ENCODE results near the gene ADAMTS10.
"Not testable (repeated sequence)": the region's sequence is repeated elsewhere in the genome, so short reads cannot be mapped to it uniquely, and the experiment has no call there.

ADAMTS10 gene

GRCh38 chr19:8638078-8638619 lies 27.6 kb upstream of the ADAMTS10 start:
- no peak for DNase-seq (ENCODE audit: low read depth)
- H3K4me3 ChIP-seq (ENCODE audit: control insufficient read depth, low read depth, low read length), result no peak overlapping the region
- TF ChIP-seq CTCF (conservative IDR thresholded peaks at IDR 0.05; ENCODE audit: control insufficient read depth, insufficient read depth, low read depth, low read length), result no peak

GRCh38 chr19:8637070-8637469 lies 26.6 kb upstream of the ADAMTS10 start:
- not testable (repeated sequence) for H3K4me3 ChIP-seq (ENCODE audit: control insufficient read depth, low read depth, low read length); DNase-seq (ENCODE audit: low read depth)

- H3K4me3 ChIP-seq (ENCODE audit: control insufficient read depth, low read depth, low read length), result no peak overlapping the region
- no peak for DNase-seq (ENCODE audit: low read depth)
- no peak for TF ChIP-seq CTCF (conservative IDR thresholded peaks at IDR 0.05; ENCODE audit: control insufficient read depth, insufficient read depth, low read depth, low read length)
Measured at GRCh38 chr19:8635422-8635821, 24.9 kb upstream of the ADAMTS10 start.

- TF ChIP-seq CTCF (conservative IDR thresholded peaks at IDR 0.05; ENCODE audit: control insufficient read depth, insufficient read depth, low read depth, low read length), result no peak
- H3K4me3 ChIP-seq (ENCODE audit: control insufficient read depth, low read depth, low read length), result no peak overlapping the region
- no peak for DNase-seq (ENCODE audit: low read depth)
Measured at GRCh38 chr19:8631425-8631819, 20.9 kb upstream of the ADAMTS10 start.

GRCh38 chr19:8630796-8631424 lies 20.4 kb upstream of the ADAMTS10 start:
- H3K4me3 ChIP-seq (ENCODE audit: control insufficient read depth, low read depth, low read length), result no peak overlapping the region
- no peak for DNase-seq (ENCODE audit: low read depth)
- no peak for TF ChIP-seq CTCF (conservative IDR thresholded peaks at IDR 0.05; ENCODE audit: control insufficient read depth, insufficient read depth, low read depth, low read length)

- H3K4me3 ChIP-seq (ENCODE audit: control insufficient read depth, low read depth, low read length), result no peak within 1 kb of the TSS
- TF ChIP-seq CTCF (conservative IDR thresholded peaks at IDR 0.05; ENCODE audit: control insufficient read depth, insufficient read depth, low read depth, low read length), result no peak
- no peak for DNase-seq (ENCODE audit: low read depth)
Measured at GRCh38 chr19:8629996-8630683, 19.6 kb upstream of the ADAMTS10 start, which contains the start of gene NFILZ. Gene NFILZ (plus strand): TSS chr19:8630633. CDS start chr19:8676766, 46,133 bp downstream.

GRCh38 chr19:8629184-8629583 lies 18.7 kb upstream of the ADAMTS10 start:
- no peak overlapping the region for H3K4me3 ChIP-seq (ENCODE audit: control insufficient read depth, low read depth, low read length)
- no peak for TF ChIP-seq CTCF (conservative IDR thresholded peaks at IDR 0.05; ENCODE audit: control insufficient read depth, insufficient read depth, low read depth, low read length)
- DNase-seq (ENCODE audit: low read depth), result no peak
